Measurements from ENCODE around the gene IFI44.

Gene IFI44

DNA sequence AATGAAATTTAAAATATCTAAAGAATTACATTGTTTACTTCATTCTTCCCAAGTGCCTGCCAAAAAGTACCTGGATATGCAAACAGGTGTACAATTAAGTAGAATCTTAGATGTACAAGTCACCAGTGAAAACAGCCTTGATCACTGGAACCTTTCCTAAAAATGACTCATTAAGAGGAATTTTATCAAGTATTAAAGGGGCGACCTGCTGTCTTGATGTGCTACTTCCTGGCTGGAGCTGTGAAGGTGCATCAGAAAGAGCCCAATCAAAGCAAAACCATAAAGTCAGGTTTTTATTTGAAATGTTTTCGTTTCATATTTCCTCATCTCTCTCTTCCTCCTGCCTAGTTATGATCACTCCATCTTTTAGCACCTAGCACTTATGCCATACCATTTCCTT, 33.4 kb downstream of the IFI44 start:
- no peak for ATAC-seq
- no peak for TF ChIP-seq GLIS3 (CRISPR knock-in tag; IDR thresholded peaks at IDR 0.05)
- no peak for TF ChIP-seq RARB (CRISPR knock-in tag; IDR thresholded peaks at IDR 0.05)
- TF ChIP-seq SNAI2 (CRISPR knock-in tag; IDR thresholded peaks at IDR 0.05), result no peak
- no peak for TF ChIP-seq POU6F1 (CRISPR knock-in tag; IDR thresholded peaks at IDR 0.05; ENCODE audit: borderline replicate concordance, low read depth)
- TF ChIP-seq TCF4 (CRISPR knock-in tag; IDR thresholded peaks at IDR 0.05; ENCODE audit: borderline replicate concordance), result no peak
- no peak for TF ChIP-seq BACH2 (CRISPR knock-in tag; IDR thresholded peaks at IDR 0.05; ENCODE audit: borderline replicate concordance)
- TF ChIP-seq CSDC2 (CRISPR knock-in tag; IDR thresholded peaks at IDR 0.05), result no peak
- TF ChIP-seq ZNF70 (CRISPR knock-in tag; IDR thresholded peaks at IDR 0.05), result no peak
- no peak for TF ChIP-seq PATZ1 (CRISPR knock-in tag; IDR thresholded peaks at IDR 0.05; ENCODE audit: borderline replicate concordance)
- no peak for TF ChIP-seq ZFP30 (CRISPR knock-in tag; IDR thresholded peaks at IDR 0.05)

DNA sequence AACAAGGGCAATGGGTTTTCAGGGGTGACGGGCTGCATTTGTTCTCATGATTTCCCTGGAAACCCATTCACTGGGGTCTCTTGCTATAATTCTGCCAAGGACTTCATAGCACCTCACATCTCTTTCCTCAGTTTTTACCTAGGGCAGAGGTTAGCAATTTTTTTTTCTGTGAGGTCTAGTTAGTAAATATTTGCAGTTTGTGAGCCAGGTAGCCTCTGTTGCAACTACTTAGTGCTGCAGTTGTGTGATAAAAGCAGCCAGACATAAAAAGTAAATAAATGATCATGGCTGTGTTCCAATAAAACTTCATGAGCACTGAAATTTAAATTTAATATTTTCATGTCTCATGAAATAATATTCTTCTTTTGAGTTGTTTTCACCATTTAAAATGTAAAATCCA, 37.7 kb downstream of the IFI44 start:
- TF ChIP-seq ARNTL (CRISPR knock-in tag; IDR thresholded peaks at IDR 0.05; ENCODE audit: borderline replicate concordance, low read depth), result no peak
- TF ChIP-seq PPARA (CRISPR knock-in tag; IDR thresholded peaks at IDR 0.05; ENCODE audit: borderline replicate concordance), result no peak
- no peak for TF ChIP-seq GLIS3 (CRISPR knock-in tag; IDR thresholded peaks at IDR 0.05)
- no peak for TF ChIP-seq ESRRG (CRISPR knock-in tag; IDR thresholded peaks at IDR 0.05)
- ATAC-seq, result no peak

- no peak for TF ChIP-seq PPARA (CRISPR knock-in tag; IDR thresholded peaks at IDR 0.05; ENCODE audit: borderline replicate concordance)
- no peak for TF ChIP-seq ESRRG (CRISPR knock-in tag; IDR thresholded peaks at IDR 0.05)
- TF ChIP-seq, protein P1, sequence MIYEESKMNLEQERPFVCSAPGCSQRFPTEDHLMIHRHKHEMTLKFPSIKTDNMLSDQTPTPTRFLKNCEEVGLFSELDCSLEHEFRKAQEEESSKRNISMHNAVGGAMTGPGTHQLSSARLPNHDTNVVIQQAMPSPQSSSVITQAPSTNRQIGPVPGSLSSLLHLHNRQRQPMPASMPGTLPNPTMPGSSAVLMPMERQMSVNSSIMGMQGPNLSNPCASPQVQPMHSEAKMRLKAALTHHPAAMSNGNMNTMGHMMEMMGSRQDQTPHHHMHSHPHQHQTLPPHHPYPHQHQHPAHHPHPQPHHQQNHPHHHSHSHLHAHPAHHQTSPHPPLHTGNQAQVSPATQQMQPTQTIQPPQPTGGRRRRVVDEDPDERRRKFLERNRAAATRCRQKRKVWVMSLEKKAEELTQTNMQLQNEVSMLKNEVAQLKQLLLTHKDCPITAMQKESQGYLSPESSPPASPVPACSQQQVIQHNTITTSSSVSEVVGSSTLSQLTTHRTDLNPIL (CRISPR knock-in tag; IDR thresholded peaks at IDR 0.05; ENCODE audit: low read depth), result no peak
- TF ChIP-seq, protein P2, sequence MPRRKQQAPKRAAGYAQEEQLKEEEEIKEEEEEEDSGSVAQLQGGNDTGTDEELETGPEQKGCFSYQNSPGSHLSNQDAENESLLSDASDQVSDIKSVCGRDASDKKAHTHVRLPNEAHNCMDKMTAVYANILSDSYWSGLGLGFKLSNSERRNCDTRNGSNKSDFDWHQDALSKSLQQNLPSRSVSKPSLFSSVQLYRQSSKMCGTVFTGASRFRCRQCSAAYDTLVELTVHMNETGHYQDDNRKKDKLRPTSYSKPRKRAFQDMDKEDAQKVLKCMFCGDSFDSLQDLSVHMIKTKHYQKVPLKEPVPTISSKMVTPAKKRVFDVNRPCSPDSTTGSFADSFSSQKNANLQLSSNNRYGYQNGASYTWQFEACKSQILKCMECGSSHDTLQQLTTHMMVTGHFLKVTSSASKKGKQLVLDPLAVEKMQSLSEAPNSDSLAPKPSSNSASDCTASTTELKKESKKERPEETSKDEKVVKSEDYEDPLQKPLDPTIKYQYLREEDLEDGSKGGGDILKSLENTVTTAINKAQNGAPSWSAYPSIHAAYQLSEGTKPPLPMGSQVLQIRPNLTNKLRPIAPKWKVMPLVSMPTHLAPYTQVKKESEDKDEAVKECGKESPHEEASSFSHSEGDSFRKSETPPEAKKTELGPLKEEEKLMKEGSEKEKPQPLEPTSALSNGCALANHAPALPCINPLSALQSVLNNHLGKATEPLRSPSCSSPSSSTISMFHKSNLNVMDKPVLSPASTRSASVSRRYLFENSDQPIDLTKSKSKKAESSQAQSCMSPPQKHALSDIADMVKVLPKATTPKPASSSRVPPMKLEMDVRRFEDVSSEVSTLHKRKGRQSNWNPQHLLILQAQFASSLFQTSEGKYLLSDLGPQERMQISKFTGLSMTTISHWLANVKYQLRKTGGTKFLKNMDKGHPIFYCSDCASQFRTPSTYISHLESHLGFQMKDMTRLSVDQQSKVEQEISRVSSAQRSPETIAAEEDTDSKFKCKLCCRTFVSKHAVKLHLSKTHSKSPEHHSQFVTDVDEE (CRISPR knock-in tag; IDR thresholded peaks at IDR 0.05), result no peak
- no peak for TF ChIP-seq PATZ1 (CRISPR knock-in tag; IDR thresholded peaks at IDR 0.05; ENCODE audit: borderline replicate concordance)
- TF ChIP-seq GLIS3 (CRISPR knock-in tag; IDR thresholded peaks at IDR 0.05), result no peak
- TF ChIP-seq ZNF565 (CRISPR knock-in tag; conservative IDR thresholded peaks at IDR 0.05; ENCODE audit: low read depth), result no peak
- TF ChIP-seq TCF4 (CRISPR knock-in tag; IDR thresholded peaks at IDR 0.05; ENCODE audit: borderline replicate concordance), result no peak
- no peak for TF ChIP-seq CSRNP3 (CRISPR knock-in tag; IDR thresholded peaks at IDR 0.05)
- no peak for TF ChIP-seq BACH2 (CRISPR knock-in tag; IDR thresholded peaks at IDR 0.05; ENCODE audit: borderline replicate concordance)
- no peak for TF ChIP-seq ZFP30 (CRISPR knock-in tag; IDR thresholded peaks at IDR 0.05)
- no peak for TF ChIP-seq ARNTL (CRISPR knock-in tag; IDR thresholded peaks at IDR 0.05; ENCODE audit: borderline replicate concordance, low read depth)
- TF ChIP-seq POU6F1 (CRISPR knock-in tag; IDR thresholded peaks at IDR 0.05; ENCODE audit: borderline replicate concordance, low read depth), result no peak
- TF ChIP-seq ISL1 (CRISPR knock-in tag; IDR thresholded peaks at IDR 0.05), result no peak
Observed at GRCh38 chr1:78687914-78688313, 38.3 kb downstream of the IFI44 start.

More at GRCh38 chr1:78687914-78688313, 38.3 kb downstream of the IFI44 start:
- ATAC-seq, result peak; percentile 46

Measured in SK-N-SH treated with all-trans-retinoic acid at 6 μM for 48 hours (cell line).